C4-2B (cell line): ENCODE data around the gene ABCG5.

ENCODE experiments used
- CTCF ChIP-seq: fragments of 450-650 bp; conservative IDR thresholded peaks from 2 replicates; pipeline ENCODE4 v1.5.1; 2017; ENCODE audit warnings: mild to moderate bottlenecking
- ZFX ChIP-seq: fragments of 450-650 bp; IDR thresholded peaks from 2 replicates; pipeline ENCODE4 v1.6.1; 2017

DNA sequence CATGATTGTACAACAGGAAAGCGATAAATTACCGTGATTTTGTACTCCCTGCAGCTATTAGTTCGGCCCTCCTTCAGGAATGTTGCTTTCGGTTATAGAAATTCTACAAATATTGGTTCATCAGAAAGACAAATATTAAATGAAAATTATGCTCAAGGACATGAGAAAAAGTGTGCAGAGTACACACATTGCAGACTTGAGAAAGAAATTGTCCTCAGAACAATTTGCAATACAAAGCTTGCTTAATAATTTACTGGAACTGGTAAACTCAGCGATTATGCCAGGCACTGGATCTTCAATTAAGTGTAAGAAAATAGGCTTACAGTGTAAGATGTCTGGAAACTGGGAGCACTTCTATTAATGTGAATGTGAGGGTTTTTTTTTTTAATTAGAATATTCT, 46.0 kb upstream of the ABCG5 start:
- no peak for TF ChIP-seq CTCF
- no peak for TF ChIP-seq ZFX
